HEK293T (cell line): ENCODE results near the gene CD3G.

Experiments used
- ARNT ChIP-seq: fragments of 450-650 bp; IDR thresholded peaks from 2 replicates; pipeline ENCODE4 v1.6.1; 2017; ENCODE audit warnings: mild to moderate bottlenecking
- BHLHE40 ChIP-seq: fragments of 450-650 bp; IDR thresholded peaks from 2 replicates; pipeline ENCODE4 v1.6.1; 2016; ENCODE audit warnings: mild to moderate bottlenecking, moderate library complexity, borderline replicate concordance
- ELF4 ChIP-seq: fragments of 450-650 bp; IDR thresholded peaks from 2 replicates; pipeline ENCODE4 v1.6.1; 2017; ENCODE audit warnings: antibody characterized with exemption
- FOXK2 ChIP-seq: fragments of 450-650 bp; IDR thresholded peaks from 2 replicates; pipeline ENCODE4 v1.6.1; 2016; ENCODE audit warnings: mild to moderate bottlenecking
- FOXM1 ChIP-seq: fragments of 450-650 bp; IDR thresholded peaks from 2 replicates; pipeline ENCODE4 v1.6.1; 2017; ENCODE audit warnings: mild to moderate bottlenecking, borderline replicate concordance
- HDGF ChIP-seq: fragments of 450-650 bp; IDR thresholded peaks from 2 replicates; pipeline ENCODE4 v1.6.1; 2017; ENCODE audit warnings: antibody characterized with exemption, borderline replicate concordance
- LEF1 ChIP-seq: fragments of 450-650 bp; IDR thresholded peaks from 2 replicates; pipeline ENCODE4 v1.6.1; 2017; ENCODE audit warnings: mild to moderate bottlenecking, borderline replicate concordance
- SP1 ChIP-seq: fragments of 450-650 bp; IDR thresholded peaks from 2 replicates; pipeline ENCODE4 v1.6.1; 2017
- ZNF384 ChIP-seq: fragments of 450-650 bp; IDR thresholded peaks from 2 replicates; pipeline ENCODE4 v1.6.1; 2016
- TF ChIP-seq, protein P1 (sequence below): fragments of 450-650 bp; IDR thresholded peaks from 2 replicates; pipeline ENCODE4 v1.6.1; 2016

DNA sequence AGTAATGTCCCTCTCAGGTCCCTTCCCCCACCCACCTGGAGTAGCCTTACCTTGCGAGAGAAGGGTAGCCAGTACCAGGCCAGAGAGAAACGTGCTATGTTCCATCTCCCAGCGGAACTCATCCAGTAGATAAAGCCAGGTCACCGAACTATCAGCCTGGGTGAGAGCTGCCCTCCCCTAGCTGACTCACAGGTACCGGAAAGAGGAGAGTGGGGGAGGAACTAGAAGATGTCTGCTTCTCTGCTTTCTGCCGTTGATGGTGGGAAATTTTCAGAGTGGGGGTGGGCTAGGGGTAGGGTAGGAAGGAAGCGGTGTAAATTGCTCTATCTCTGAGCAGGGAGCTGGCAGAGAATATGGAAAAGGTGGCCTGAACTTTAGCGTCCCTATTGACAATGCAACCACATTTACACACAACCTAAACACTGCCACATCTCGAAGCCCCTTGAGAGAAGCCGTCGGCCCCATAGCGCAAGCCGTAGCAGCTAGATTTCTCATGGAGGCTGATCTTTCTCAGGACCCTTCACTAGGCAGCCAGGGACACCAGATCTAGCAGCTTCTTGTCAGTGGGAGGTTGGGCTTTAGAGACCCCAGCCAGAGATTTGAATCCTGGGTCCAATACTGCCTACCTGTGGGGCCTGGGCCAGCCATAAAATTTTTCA is 1.5 kb upstream of the CD3G start, which contains the start of gene CD3D:
- no peak for TF ChIP-seq LEF1
- TF ChIP-seq, protein P1, sequence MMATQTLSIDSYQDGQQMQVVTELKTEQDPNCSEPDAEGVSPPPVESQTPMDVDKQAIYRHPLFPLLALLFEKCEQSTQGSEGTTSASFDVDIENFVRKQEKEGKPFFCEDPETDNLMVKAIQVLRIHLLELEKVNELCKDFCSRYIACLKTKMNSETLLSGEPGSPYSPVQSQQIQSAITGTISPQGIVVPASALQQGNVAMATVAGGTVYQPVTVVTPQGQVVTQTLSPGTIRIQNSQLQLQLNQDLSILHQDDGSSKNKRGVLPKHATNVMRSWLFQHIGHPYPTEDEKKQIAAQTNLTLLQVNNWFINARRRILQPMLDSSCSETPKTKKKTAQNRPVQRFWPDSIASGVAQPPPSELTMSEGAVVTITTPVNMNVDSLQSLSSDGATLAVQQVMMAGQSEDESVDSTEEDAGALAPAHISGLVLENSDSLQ = no peak
- TF ChIP-seq BHLHE40 = no peak
- TF ChIP-seq FOXM1 = no peak
- TF ChIP-seq HDGF = no peak
- no peak for TF ChIP-seq SP1
- TF ChIP-seq FOXK2 = no peak
- no peak for TF ChIP-seq ARNT
- no peak for TF ChIP-seq ELF4
- no peak for TF ChIP-seq ZNF384
